Measurements from ENCODE around the gene GUCD1. TPM values are rescaled to one million over a fixed set of nuclear protein-coding genes. Genes with fewer than 3 reads are reported as not detected.
A peak's percentile ranks its signal among the peaks of the same experiment; 100 is the strongest.

The GUCD1 gene
- total and polyA plus RNA-seq, 2 of the 13 experiments (the other 11 are each of a cell fraction or from before 2014, with no cell fraction given), result 128 to 245 TPM

GRCh38 chr22:24519496-24519895 lies 35.4 kb downstream of the GUCD1 start:
- Histone ChIP-seq H3K27ac (ENCODE audit: extremely low read length, insufficient read depth, low read length) (no peak overlapping the region), H3K4me2 (ENCODE audit: low read depth, low read length) (no peak overlapping the region), H3K79me2 (ENCODE audit: insufficient read depth, low read length) (no peaks in the 10 kb centered on the region), H3K4me3 (replicated peaks in 1 of 3; ENCODE audit: insufficient read depth in 1 of 3, low read depth in 2 of 3, low read length in 3 of 3) (no peak overlapping the region), H3K9ac (ENCODE audit: insufficient read depth, low read depth, low read length) (no peak overlapping the region), H3K36me3 (replicated peaks in 1 of 2; ENCODE audit: control insufficient read depth in 1 of 2, insufficient read depth in 2 of 2, low read length in 2 of 2) (no peaks in the 10 kb centered on the region), H3K4me1 (ENCODE audit: insufficient read depth, low read length) (peaks cover 83% of the 10 kb centered on the region), H3K27me3 (ENCODE audit: control insufficient read depth in 1 of 2, insufficient read depth in 2 of 2, low read length in 2 of 2) (no peaks in the 10 kb centered on the region), H4K20me1 (ENCODE audit: insufficient read depth, low read length) (no peaks in the 10 kb centered on the region), H3K9me3 (ENCODE audit: low read length) (no peaks in the 10 kb centered on the region), H2AFZ (ENCODE audit: low read length) (no peak overlapping the region)
- CTCF ChIA-PET (ENCODE audit: low intra/inter-chr PET ratio, low total read pairs), result no interaction called here
- in situ Hi-C loops (cut with HindIII; ENCODE audit: extremely low pct_ligation_motif_present, low pct_unique_long_range_greater_than_20kb), result loop anchor here (10.0 kb wide), 1 partner anchor 195 kb away; no protein-coding TSS in a partner anchor
- no peak for TF ChIP-seq NFE2 (CRISPR knock-in tag; IDR thresholded peaks at IDR 0.05)
- TF ChIP-seq, protein P1, sequence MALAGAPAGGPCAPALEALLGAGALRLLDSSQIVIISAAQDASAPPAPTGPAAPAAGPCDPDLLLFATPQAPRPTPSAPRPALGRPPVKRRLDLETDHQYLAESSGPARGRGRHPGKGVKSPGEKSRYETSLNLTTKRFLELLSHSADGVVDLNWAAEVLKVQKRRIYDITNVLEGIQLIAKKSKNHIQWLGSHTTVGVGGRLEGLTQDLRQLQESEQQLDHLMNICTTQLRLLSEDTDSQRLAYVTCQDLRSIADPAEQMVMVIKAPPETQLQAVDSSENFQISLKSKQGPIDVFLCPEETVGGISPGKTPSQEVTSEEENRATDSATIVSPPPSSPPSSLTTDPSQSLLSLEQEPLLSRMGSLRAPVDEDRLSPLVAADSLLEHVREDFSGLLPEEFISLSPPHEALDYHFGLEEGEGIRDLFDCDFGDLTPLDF (CRISPR knock-in tag; IDR thresholded peaks at IDR 0.05), result no peak
- TF ChIP-seq ZSCAN12 (CRISPR knock-in tag; IDR thresholded peaks at IDR 0.05), result no peak
- TF ChIP-seq FIP1L1 (IDR thresholded peaks at IDR 0.05; ENCODE audit: borderline replicate concordance, insufficient read depth, low read depth, low read length), result no peak
- TF ChIP-seq DNMT3B (CRISPR knock-in tag; conservative IDR thresholded peaks at IDR 0.05), result no peak
- no peak for TF ChIP-seq ZNF530 (CRISPR knock-in tag; IDR thresholded peaks at IDR 0.05; ENCODE audit: low read depth)
- TF ChIP-seq ZNF737 (CRISPR knock-in tag; IDR thresholded peaks at IDR 0.05; ENCODE audit: borderline replicate concordance), result no peak
- TF ChIP-seq MAFG (CRISPR knock-in tag; IDR thresholded peaks at IDR 0.05), result no peak
- no peak for TF ChIP-seq ZNF441 (CRISPR knock-in tag; IDR thresholded peaks at IDR 0.05; ENCODE audit: borderline replicate concordance)
- no peak for TF ChIP-seq ZBTB43 (CRISPR knock-in tag; conservative IDR thresholded peaks at IDR 0.05)
- ATAC-seq (no peak), DNase-seq (ENCODE audit: low spot score) (no peak), FAIRE-seq (peak; percentile 23)
- WGBS (ENCODE audit: low lambda C conversion rate), result 70% methylated on average over 3 of the region's 5 CpGs
- BruUV-seq (replicated peaks), result no TSS peak
- intact Hi-C loops (cut with micrococcal nuclease; ENCODE audit: unreplicated experiment), result loop anchor here (2.0 kb wide), 1 partner anchor 19 kb away; no protein-coding TSS in a partner anchor
- POLR2A ChIA-PET, result interaction anchor here (3.2 kb wide), 1 partner anchor 13 kb away, joined by 15 read pairs; no protein-coding TSS in a partner anchor
